HL-60 (cell line): ENCODE data around the gene DHX38.

Experiments used
- DNase-seq, 2 experiments: peaks; one replicate each; pipeline ENCODE4 v3.0.0-alpha.2; 2010 to 2020; ENCODE audit warnings: low read depth in 1 of 2, low spot score in 1 of 2
- H3K27ac ChIP-seq: fragments of 250-450 bp; sonication (Bioruptor Pico); replicated peaks from 2 replicates; pipeline ENCODE4 v1.5.1; 2020; ENCODE audit warnings: mild to moderate bottlenecking, moderate library complexity
- H3K27me3 ChIP-seq: fragments of 250-450 bp; sonication (Bioruptor Pico); 2 replicates; pipeline ENCODE4 v1.5.1; 2021; ENCODE audit warnings: mild to moderate bottlenecking, moderate library complexity; ENCODE audit not compliant: insufficient read depth, poor library complexity, severe bottlenecking
- H3K4me3 ChIP-seq: replicated peaks from 2 replicates; pipeline ENCODE4 v1.5.1; 2011; ENCODE audit warnings: mild to moderate bottlenecking, control low read depth, low read length; ENCODE audit not compliant: insufficient read depth
- GABPA ChIP-seq: IDR thresholded peaks from 2 replicates; pipeline ENCODE4 v1.6.1; 2012; ENCODE audit warnings: low read depth
- POLR2AphosphoS5 ChIP-seq: IDR thresholded peaks from 2 replicates; pipeline ENCODE4 v1.6.1; 2012; ENCODE audit warnings: low read depth
- SPI1 ChIP-seq: IDR thresholded peaks from 2 replicates; pipeline ENCODE4 v1.6.1; 2012; ENCODE audit warnings: low read depth, mild to moderate bottlenecking, borderline replicate concordance
- TF ChIP-seq, protein P1 (sequence below): IDR thresholded peaks from one replicate; pipeline ENCODE4 v1.5.1; 2011; ENCODE audit warnings: low read length, control low read depth, inconsistent platforms; ENCODE audit not compliant: insufficient read depth
- TF ChIP-seq, protein P2 (sequence below): IDR thresholded peaks from 2 replicates; pipeline ENCODE4 v1.6.1; 2012; ENCODE audit warnings: low read depth; ENCODE audit not compliant: insufficient replicate concordance

The DHX38 gene

DNA sequence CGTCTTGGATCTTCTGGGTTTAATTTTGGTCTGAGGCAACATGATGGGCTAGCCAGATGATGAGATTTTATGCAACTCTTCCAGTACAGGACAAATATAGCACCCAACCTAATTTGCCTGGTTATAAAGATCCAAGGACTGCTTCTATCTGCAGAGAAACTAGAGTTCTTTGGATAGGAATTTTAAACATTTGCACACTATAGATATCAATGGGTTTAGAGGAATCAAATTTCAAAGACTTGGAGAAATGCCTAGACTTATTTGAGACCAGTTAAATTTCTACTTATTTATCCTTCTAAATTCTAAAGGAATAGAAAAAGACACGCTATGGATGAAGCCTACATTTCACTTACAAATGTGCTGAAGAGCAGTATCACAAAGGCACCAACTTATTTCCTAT lies 65.7 kb downstream of the DHX38 start:
- H3K27me3 ChIP-seq, result no peaks in the 10 kb centered on the region
- no peak overlapping the region for H3K27ac ChIP-seq
- TF ChIP-seq POLR2AphosphoS5 (no peak), GABPA (no peak), SPI1 (no peak)
- TF ChIP-seq, protein P1, sequence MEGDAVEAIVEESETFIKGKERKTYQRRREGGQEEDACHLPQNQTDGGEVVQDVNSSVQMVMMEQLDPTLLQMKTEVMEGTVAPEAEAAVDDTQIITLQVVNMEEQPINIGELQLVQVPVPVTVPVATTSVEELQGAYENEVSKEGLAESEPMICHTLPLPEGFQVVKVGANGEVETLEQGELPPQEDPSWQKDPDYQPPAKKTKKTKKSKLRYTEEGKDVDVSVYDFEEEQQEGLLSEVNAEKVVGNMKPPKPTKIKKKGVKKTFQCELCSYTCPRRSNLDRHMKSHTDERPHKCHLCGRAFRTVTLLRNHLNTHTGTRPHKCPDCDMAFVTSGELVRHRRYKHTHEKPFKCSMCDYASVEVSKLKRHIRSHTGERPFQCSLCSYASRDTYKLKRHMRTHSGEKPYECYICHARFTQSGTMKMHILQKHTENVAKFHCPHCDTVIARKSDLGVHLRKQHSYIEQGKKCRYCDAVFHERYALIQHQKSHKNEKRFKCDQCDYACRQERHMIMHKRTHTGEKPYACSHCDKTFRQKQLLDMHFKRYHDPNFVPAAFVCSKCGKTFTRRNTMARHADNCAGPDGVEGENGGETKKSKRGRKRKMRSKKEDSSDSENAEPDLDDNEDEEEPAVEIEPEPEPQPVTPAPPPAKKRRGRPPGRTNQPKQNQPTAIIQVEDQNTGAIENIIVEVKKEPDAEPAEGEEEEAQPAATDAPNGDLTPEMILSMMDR, result no peak
- TF ChIP-seq, protein P2, sequence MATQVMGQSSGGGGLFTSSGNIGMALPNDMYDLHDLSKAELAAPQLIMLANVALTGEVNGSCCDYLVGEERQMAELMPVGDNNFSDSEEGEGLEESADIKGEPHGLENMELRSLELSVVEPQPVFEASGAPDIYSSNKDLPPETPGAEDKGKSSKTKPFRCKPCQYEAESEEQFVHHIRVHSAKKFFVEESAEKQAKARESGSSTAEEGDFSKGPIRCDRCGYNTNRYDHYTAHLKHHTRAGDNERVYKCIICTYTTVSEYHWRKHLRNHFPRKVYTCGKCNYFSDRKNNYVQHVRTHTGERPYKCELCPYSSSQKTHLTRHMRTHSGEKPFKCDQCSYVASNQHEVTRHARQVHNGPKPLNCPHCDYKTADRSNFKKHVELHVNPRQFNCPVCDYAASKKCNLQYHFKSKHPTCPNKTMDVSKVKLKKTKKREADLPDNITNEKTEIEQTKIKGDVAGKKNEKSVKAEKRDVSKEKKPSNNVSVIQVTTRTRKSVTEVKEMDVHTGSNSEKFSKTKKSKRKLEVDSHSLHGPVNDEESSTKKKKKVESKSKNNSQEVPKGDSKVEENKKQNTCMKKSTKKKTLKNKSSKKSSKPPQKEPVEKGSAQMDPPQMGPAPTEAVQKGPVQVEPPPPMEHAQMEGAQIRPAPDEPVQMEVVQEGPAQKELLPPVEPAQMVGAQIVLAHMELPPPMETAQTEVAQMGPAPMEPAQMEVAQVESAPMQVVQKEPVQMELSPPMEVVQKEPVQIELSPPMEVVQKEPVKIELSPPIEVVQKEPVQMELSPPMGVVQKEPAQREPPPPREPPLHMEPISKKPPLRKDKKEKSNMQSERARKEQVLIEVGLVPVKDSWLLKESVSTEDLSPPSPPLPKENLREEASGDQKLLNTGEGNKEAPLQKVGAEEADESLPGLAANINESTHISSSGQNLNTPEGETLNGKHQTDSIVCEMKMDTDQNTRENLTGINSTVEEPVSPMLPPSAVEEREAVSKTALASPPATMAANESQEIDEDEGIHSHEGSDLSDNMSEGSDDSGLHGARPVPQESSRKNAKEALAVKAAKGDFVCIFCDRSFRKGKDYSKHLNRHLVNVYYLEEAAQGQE, result no peak
- H3K4me3 ChIP-seq, result no peak overlapping the region
- no peak for DNase-seq

DNA sequence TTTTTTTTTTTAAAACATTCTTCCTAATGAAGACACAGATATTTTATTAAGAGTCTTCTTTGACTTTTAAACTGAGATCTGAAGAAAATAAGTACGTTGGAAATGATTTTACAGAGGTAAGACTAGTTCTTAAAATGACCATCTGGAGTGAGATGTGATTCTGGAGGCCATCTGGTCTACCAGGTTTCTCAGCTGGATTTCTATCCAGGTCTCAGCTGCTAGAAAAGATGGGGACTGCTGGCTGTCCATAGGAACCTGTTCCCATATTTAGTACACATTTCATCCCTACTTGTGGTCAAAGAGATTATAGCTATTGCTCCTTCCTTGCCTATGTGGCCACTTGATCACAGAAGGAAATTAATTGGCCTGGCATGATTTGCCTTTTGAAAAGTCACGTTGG lies 66.2 kb downstream of the DHX38 start:
- Histone ChIP-seq H3K4me3 (no peak overlapping the region), H3K27me3 (no peaks in the 10 kb centered on the region), H3K27ac (no peak overlapping the region)
- TF ChIP-seq SPI1, result no peak
- TF ChIP-seq, protein P1, result no peak
- no peak for TF ChIP-seq POLR2AphosphoS5
- TF ChIP-seq, protein P2, result no peak
- TF ChIP-seq GABPA, result no peak
- DNase-seq, result no peak

DNA sequence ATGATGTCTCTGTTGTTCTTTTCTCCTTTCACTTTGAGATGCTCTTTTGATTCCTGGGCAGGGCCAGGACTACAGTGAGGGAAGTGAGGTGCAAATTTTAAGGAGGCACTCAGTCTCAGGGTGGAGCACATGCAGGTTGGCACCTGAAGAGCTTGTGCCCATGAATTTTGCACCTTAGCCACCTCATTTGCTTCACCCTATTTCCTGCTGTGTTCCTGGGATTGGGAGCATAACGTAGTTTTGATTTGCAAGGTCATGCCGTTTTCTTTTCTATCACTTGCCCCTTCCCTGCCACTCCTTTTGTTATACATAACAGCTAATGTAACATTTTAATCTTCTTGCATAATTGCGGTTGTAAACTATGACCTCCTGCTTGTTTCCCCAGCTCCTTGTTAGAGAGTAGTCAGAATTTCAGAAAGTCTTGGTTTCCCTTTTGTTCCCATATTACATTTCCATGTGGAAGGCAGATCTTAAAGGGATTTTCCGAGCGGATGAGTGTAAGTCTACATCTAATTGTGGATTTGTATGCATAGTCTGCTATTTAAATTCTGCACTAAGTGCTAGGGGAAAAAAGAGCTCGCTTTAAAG lies 68.6 kb downstream of the DHX38 start:
- Histone ChIP-seq H3K27me3 (no peaks in the 10 kb centered on the region), H3K4me3 (no peak overlapping the region), H3K27ac (no peak overlapping the region)
- TF ChIP-seq, protein P2, result no peak
- TF ChIP-seq POLR2AphosphoS5, result no peak
- TF ChIP-seq, protein P1, result no peak
- no peak for TF ChIP-seq SPI1
- no peak for TF ChIP-seq GABPA
- no peak for DNase-seq
